CD4-positive, alpha-beta memory T cell (primary cell): Measurements from ENCODE around the gene CFHR1. TPM values are rescaled to one million over a fixed set of nuclear protein-coding genes. Genes with fewer than 3 reads are reported as not detected.

Source experiments
- CTCF ChIA-PET: fragments of 350-600 bp; sonication (Branson Sonifier 250); formaldehyde crosslinking; loops from one replicate; lab custom pipeline; 2021; ENCODE audit warnings: inconsistent platforms; ENCODE audit not compliant: partially characterized antibody; lab: Charles Lee
- POLR2A ChIA-PET: fragments of 350-600 bp; sonication (Branson Sonifier 250); formaldehyde crosslinking; loops from one replicate; lab custom pipeline; 2021; ENCODE audit not compliant: partially characterized antibody; lab: Charles Lee
- DNase-seq, 5 donors: peaks; one replicate each; pipeline versions ENCODE4 v3.0.0 to v3.0.0-alpha.2; 2020 to 2022; ENCODE audit warnings: mixed read lengths in 1 of 5
- H3K27ac ChIP-seq: one replicate; pipeline ENCODE4 v1.7.0; 2013; ENCODE audit warnings: low read depth, low read length
- H3K27me3 ChIP-seq: 2 replicates; pipeline ENCODE4 v1.7.0; 2013; ENCODE audit warnings: mild to moderate bottlenecking, low read length, moderate library complexity; ENCODE audit not compliant: insufficient read depth
- H3K36me3 ChIP-seq: 2 replicates; pipeline ENCODE4 v1.7.0; 2013; ENCODE audit warnings: mild to moderate bottlenecking, low read length, moderate library complexity; ENCODE audit not compliant: insufficient read depth
- H3K4me1 ChIP-seq: 2 replicates; pipeline ENCODE4 v1.7.0; 2013; ENCODE audit warnings: mild to moderate bottlenecking, low read length, moderate library complexity; ENCODE audit not compliant: insufficient read depth
- H3K4me3 ChIP-seq, 2 donors: one replicate each; pipeline ENCODE4 v1.7.0; 2013; ENCODE audit warnings: low read length in 2 of 2, mild to moderate bottlenecking in 1 of 2
- H3K9me3 ChIP-seq, 2 donors: one replicate each; pipeline ENCODE4 v1.7.0; 2013; ENCODE audit warnings: low read length in 2 of 2, control low read depth in 1 of 2; ENCODE audit not compliant: control insufficient read depth in 1 of 2
- H3K27ac Mint-ChIP-seq, 7 donors: one replicate each; pipeline ENCODE4 v1.8.0; 2020 to 2021; ENCODE audit warnings: mixed read lengths in 7 of 7, mild to moderate bottlenecking in 6 of 7, inconsistent platforms in 3 of 7, moderate library complexity in 3 of 7
- H3K27me3 Mint-ChIP-seq, 2 donors: one replicate each; pipeline ENCODE4 v1.8.0; 2020 to 2021; ENCODE audit warnings: mixed read lengths in 2 of 2
- H3K36me3 Mint-ChIP-seq, 2 donors: one replicate each; pipeline ENCODE4 v1.8.0; 2020 to 2021; ENCODE audit warnings: mixed read lengths in 2 of 2, inconsistent platforms in 1 of 2, mild to moderate bottlenecking in 1 of 2
- H3K4me1 Mint-ChIP-seq, 4 donors: one replicate each; pipeline ENCODE4 v1.8.0; 2020 to 2021; ENCODE audit warnings: mixed read lengths in 4 of 4, mild to moderate bottlenecking in 1 of 4
- H3K4me3 Mint-ChIP-seq, 8 donors: one replicate each; pipeline ENCODE4 v1.8.0; 2020 to 2021; ENCODE audit warnings: mixed read lengths in 8 of 8, mild to moderate bottlenecking in 7 of 8, moderate library complexity in 6 of 8, inconsistent platforms in 3 of 8
- H3K9me3 Mint-ChIP-seq, 8 donors: one replicate each; pipeline ENCODE4 v1.8.0; 2020 to 2021; ENCODE audit warnings: mixed read lengths in 8 of 8, mild to moderate bottlenecking in 5 of 8, inconsistent platforms in 3 of 8, moderate library complexity in 1 of 8
- intact Hi-C: fragments of 100-400 bp; cut with micrococcal nuclease; formaldehyde crosslinking; loops from one replicate; pipeline ENCODE4 v1.15.1; 2023
- polyA plus RNA-seq, 2 donors: library from polyadenylated mRNA; unstranded; fragments of 300-500 nt; fragmentation: Illumina TruSeq; gene quantifications; one replicate each; pipeline ENCODE4 v1.2.3, GENCODE V29; 2021
- total RNA-seq, 2 experiments: library from RNA; stranded (reverse); gene quantifications; one replicate each; pipeline ENCODE4 v1.2.3, GENCODE V29; 2021

The CFHR1 gene
- total and polyA plus RNA-seq, 4 experiments from 2014 or later: not detected

DNA sequence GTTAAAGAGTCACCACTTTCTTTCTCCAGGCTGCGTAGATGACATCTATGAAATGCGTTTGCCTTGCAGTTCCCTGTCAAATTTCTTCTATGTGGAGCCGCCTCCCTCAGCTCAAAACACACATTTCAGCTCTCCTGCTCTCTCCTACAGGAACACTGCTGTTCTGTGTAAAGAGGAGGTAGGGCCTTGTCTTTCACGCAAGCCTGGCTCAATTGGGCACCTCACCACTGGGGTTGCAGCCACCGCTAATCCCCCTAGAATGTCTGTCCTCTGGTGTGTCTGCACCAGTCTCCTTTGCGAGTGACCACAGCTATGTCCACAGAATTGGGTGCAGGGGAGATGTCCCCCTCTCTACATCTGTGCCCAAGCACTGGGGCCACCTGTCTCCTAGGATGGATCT, 36.5 kb downstream of the CFHR1 start:
- ChIA-PET CTCF (interaction anchor here (1.5 kb wide), 1 partner anchor 9 kb away, joined by 4 read pairs; no protein-coding TSS in a partner anchor), POLR2A (no interaction called here)
- Histone ChIP-seq H3K9me3 (no peaks in the 10 kb centered on the region), H3K4me1 (no peaks in the 10 kb centered on the region), H3K4me3 (no peak overlapping the region), H3K36me3 (no peaks in the 10 kb centered on the region), H3K27ac (no peak overlapping the region), H3K27me3 (no peaks in the 10 kb centered on the region)
- peaks cover 0 to 1% of the 10 kb centered on the region in 2 donors for H3K27me3 Mint-ChIP-seq
- H3K4me1 Mint-ChIP-seq: no peaks in the 10 kb centered on the region
- no peak overlapping the region for H3K27ac Mint-ChIP-seq
- intact Hi-C loops: no loop called here
- DNase-seq: no peak
- H3K4me3 Mint-ChIP-seq: no peak overlapping the region
- no peaks in the 10 kb centered on the region for H3K36me3 Mint-ChIP-seq
- peaks cover 0 to 2% (median 0%) of the 10 kb centered on the region in 8 donors for H3K9me3 Mint-ChIP-seq

DNA sequence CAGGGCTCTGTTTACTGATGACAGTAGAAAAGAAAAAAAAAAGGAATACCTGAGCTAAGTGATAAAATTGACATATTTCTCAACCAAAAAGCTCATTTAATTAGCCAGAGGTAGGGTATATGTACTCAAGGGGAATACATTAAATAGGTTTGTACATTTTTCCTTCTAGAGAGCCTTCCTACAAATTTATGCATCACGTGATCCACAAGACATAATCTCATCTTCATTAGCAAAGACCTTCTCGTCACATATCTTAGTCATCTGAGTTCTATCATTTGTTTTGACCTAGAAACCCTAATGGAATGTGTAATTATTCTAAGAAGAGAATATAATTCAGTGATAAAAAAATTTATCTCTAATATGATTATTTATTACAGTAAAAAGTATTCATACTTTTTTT, 37.7 kb downstream of the CFHR1 start:
- Histone ChIP-seq H3K27me3 (no peaks in the 10 kb centered on the region), H3K36me3 (no peaks in the 10 kb centered on the region), H3K27ac (no peak overlapping the region), H3K4me3 (no peak overlapping the region), H3K4me1 (no peaks in the 10 kb centered on the region), H3K9me3 (no peaks in the 10 kb centered on the region)
- no peaks in the 10 kb centered on the region for H3K36me3 Mint-ChIP-seq
- H3K4me3 Mint-ChIP-seq: no peak overlapping the region
- ChIA-PET CTCF (no interaction called here), POLR2A (no interaction called here)
- peaks cover 0 to 3% (median 0%) of the 10 kb centered on the region in 8 donors for H3K9me3 Mint-ChIP-seq
- intact Hi-C loops: no loop called here
- H3K27ac Mint-ChIP-seq: no peak overlapping the region
- DNase-seq: no peak
- no peaks in the 10 kb centered on the region for H3K4me1 Mint-ChIP-seq
- peaks cover 0 to 2% of the 10 kb centered on the region in 2 donors for H3K27me3 Mint-ChIP-seq

DNA sequence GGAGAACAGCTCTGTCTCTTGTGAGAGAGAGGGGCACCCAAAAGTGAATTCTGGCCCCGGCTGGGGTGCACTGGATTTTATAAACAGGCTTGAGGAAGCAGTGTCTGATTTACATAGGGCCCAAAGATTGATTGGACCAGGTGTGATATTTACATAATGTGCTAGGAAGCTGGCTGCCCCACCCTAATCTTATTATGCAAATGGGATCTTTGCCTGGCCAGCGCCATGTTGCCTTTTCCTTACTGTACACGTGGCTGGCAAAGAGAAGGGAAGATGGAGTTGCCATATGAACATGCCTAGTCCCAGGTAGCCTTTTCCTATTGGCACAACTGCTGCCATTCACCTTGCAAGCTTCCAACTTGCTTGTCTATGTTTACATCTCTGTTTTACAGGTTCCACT, 39.3 kb downstream of the CFHR1 start:
- CTCF ChIA-PET: no interaction called here
- POLR2A ChIA-PET: no interaction called here

DNA sequence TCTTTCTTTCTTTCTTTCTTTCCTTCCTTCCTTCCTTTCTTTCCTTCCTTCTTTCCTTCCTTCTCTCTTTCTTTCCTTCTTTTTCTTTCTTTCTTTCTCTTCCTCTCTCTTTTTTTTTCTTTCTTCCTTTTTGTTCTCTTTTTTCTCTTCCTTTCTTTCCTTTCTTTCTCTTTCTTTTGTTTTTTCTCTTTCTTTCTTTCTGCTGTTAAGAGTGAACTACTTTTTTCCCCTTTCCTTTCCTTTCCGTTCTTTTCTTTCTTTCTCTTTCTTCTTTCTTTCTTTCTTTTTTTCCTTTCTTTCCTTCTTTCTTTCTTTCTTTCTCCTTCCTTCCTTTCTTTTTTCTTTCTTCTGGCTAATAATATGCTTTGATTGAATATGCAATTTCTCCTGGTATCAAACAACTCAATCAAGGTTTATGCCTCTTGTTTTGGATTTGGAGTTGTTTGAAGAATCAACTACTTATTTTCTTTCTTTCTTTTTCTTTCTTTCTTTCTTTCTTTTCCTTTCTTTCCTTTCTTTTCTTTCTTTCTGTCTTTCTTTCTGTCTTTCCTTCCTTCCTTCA, 40.9 kb downstream of the CFHR1 start:
- no peaks in the 10 kb centered on the region for H3K4me1 ChIP-seq
- no peaks in the 10 kb centered on the region for H3K27me3 ChIP-seq
- H3K4me3 ChIP-seq: no peak overlapping the region
- H3K27ac ChIP-seq: no peak overlapping the region
- no peaks in the 10 kb centered on the region for H3K36me3 ChIP-seq
- ChIA-PET POLR2A (no interaction called here), CTCF (no interaction called here)
- Mint-ChIP-seq H3K4me1 (no peaks in the 10 kb centered on the region), H3K27ac (peak overlapping the region in 1 of 7 donors; percentile 63), H3K4me3 (no peak overlapping the region), H3K36me3 (no peaks in the 10 kb centered on the region), H3K27me3 (peaks cover 2 to 7% of the 10 kb centered on the region in 2 donors), H3K9me3 (peaks cover 0 to 13% (median 2%) of the 10 kb centered on the region in 8 donors)
- no peaks in the 10 kb centered on the region for H3K9me3 ChIP-seq
- intact Hi-C loops: no loop called here
- DNase-seq: no peak

More for the DNA sequence above, 39.3 kb downstream of the CFHR1 start:
- Histone ChIP-seq H3K27ac (no peak overlapping the region), H3K9me3 (no peaks in the 10 kb centered on the region), H3K27me3 (no peaks in the 10 kb centered on the region), H3K4me1 (no peaks in the 10 kb centered on the region), H3K36me3 (no peaks in the 10 kb centered on the region), H3K4me3 (no peak overlapping the region)
- Mint-ChIP-seq H3K9me3 (peaks cover 0 to 4% (median under 1%) of the 10 kb centered on the region in 8 donors), H3K4me1 (no peaks in the 10 kb centered on the region), H3K4me3 (no peak overlapping the region), H3K36me3 (no peaks in the 10 kb centered on the region), H3K27ac (no peak overlapping the region), H3K27me3 (peaks cover 0 to 7% of the 10 kb centered on the region in 2 donors)
- intact Hi-C loops: no loop called here
- DNase-seq: no peak

DNA sequence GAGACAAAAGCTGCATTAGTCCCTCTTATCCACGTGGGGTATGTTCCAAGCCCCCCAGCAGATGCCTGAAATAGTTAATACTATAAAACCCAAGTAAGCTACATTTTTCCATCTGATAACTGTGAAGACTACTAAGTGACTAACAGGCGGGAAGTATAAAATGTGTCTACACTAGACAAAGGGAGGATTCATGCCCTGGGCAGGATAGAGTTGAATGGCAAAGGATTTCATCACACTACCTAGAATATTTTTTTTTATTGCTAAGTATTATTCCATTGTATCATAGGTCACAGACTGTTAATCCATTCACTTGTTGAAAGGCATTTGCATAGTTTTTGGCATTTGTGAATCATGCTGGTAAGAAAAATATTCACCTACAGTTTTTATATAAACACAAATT, 41.9 kb downstream of the CFHR1 start:
- no peak overlapping the region for H3K27ac Mint-ChIP-seq
- intact Hi-C loops: no loop called here
- CTCF ChIA-PET: no interaction called here

DNA sequence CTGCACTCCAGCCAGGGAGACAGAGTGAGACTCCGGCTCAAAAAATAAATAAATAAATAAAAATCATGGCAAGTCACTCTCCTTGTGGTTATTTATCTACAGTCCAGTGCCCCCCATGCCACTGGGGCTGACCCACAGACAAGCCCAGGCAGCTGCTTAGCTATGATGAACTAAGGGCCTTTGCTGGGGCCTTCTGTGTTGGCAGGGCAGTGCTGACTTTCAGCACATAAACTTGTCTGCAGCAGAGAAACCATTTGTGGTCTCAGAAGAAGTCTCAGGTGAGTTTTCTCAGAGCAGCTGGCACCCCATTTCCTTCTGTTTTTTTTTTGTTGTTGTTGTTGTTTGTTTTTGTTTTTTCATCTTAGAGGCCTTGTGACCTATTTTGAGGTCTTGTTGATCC, 47.4 kb downstream of the CFHR1 start:
- H3K9me3 Mint-ChIP-seq: peaks cover 0 to 17% (median 4%) of the 10 kb centered on the region in 8 donors
- CTCF ChIA-PET: no interaction called here

More for the DNA sequence above, 41.9 kb downstream of the CFHR1 start:
- Histone ChIP-seq H3K27me3 (no peaks in the 10 kb centered on the region), H3K36me3 (no peaks in the 10 kb centered on the region), H3K9me3 (no peaks in the 10 kb centered on the region), H3K4me3 (no peak overlapping the region), H3K27ac (no peak overlapping the region), H3K4me1 (no peaks in the 10 kb centered on the region)
- H3K4me3 Mint-ChIP-seq: no peak overlapping the region
- DNase-seq: no peak
- no peaks in the 10 kb centered on the region for H3K36me3 Mint-ChIP-seq
- peaks cover 2 to 10% of the 10 kb centered on the region in 2 donors for H3K27me3 Mint-ChIP-seq
- POLR2A ChIA-PET: no interaction called here
- H3K4me1 Mint-ChIP-seq: no peaks in the 10 kb centered on the region
- H3K9me3 Mint-ChIP-seq: peaks cover 0 to 13% (median 3%) of the 10 kb centered on the region in 8 donors

DNA sequence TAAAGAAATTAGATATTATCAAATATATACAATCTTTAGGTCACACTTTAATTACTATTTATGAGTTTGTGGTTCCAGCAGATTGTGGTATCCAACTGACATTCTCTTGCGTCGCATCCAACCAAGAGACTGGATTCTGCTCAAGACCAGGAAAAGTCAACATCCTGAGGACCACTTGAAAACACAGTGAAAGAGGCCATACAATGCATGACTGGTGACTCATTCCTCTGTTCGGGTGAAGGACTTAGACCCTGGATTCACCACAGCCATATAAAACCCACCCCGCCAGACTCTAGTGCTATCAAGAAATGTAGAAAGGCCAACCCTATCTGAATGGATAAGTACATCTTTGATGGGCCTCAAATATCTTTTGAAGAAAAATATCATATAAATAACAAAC, 53.9 kb downstream of the CFHR1 start:
- no peak for DNase-seq
- ChIA-PET POLR2A (no interaction called here), CTCF (no interaction called here)
- Mint-ChIP-seq H3K4me3 (no peak overlapping the region), H3K36me3 (no peaks in the 10 kb centered on the region), H3K27ac (no peak overlapping the region), H3K27me3 (no peaks in the 10 kb centered on the region), H3K9me3 (no peaks in the 10 kb centered on the region), H3K4me1 (no peaks in the 10 kb centered on the region)
- H3K36me3 ChIP-seq: no peaks in the 10 kb centered on the region
- H3K27me3 ChIP-seq: no peaks in the 10 kb centered on the region
- H3K27ac ChIP-seq: no peak overlapping the region
- H3K9me3 ChIP-seq: no peaks in the 10 kb centered on the region
- H3K4me1 ChIP-seq: no peaks in the 10 kb centered on the region
- no peak overlapping the region for H3K4me3 ChIP-seq
- intact Hi-C loops: no loop called here

More for the DNA sequence above, 47.4 kb downstream of the CFHR1 start:
- DNase-seq: no peak
- H3K4me1 ChIP-seq: no peaks in the 10 kb centered on the region
- no peaks in the 10 kb centered on the region for H3K36me3 ChIP-seq
- POLR2A ChIA-PET: no interaction called here
- Mint-ChIP-seq H3K27me3 (peaks cover 2 to 8% of the 10 kb centered on the region in 2 donors), H3K36me3 (no peaks in the 10 kb centered on the region), H3K4me1 (no peaks in the 10 kb centered on the region), H3K27ac (no peak overlapping the region), H3K4me3 (no peak overlapping the region)
- H3K9me3 ChIP-seq: no peaks in the 10 kb centered on the region
- no peak overlapping the region for H3K4me3 ChIP-seq
- intact Hi-C loops: no loop called here
- no peak overlapping the region for H3K27ac ChIP-seq
- H3K27me3 ChIP-seq: no peaks in the 10 kb centered on the region
